NB4 (cell line): ENCODE data around the gene CHN1.

ENCODE experiments used
- MYC ChIP-seq: IDR thresholded peaks from 2 replicates; pipeline ENCODE4 v1.6.1; 2011; ENCODE audit warnings: low read depth, low read length
- TF ChIP-seq, protein P1 (sequence below): IDR thresholded peaks from one replicate; pipeline ENCODE4 v1.5.1; 2012; ENCODE audit warnings: low read depth, low read length

DNA sequence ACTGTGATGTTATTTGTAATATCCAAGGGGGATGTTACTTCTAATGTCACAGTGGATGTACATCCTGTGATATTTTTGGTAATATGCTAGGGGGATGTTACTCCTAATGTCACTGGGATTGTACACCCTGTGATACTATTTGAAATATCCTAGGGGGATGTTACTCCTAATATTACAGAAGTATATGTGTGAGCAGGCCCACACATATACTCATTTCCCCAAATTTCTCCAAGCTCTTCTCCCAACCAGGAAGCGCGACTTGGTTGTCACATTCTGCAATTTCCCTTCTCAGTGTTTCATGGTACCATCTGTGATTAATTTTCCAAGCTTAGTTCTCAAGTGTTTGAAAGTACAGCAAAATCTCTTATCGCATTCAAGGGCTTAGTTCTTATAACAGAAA, 29.5 kb upstream of the CHN1 start:
- TF ChIP-seq, protein P1, sequence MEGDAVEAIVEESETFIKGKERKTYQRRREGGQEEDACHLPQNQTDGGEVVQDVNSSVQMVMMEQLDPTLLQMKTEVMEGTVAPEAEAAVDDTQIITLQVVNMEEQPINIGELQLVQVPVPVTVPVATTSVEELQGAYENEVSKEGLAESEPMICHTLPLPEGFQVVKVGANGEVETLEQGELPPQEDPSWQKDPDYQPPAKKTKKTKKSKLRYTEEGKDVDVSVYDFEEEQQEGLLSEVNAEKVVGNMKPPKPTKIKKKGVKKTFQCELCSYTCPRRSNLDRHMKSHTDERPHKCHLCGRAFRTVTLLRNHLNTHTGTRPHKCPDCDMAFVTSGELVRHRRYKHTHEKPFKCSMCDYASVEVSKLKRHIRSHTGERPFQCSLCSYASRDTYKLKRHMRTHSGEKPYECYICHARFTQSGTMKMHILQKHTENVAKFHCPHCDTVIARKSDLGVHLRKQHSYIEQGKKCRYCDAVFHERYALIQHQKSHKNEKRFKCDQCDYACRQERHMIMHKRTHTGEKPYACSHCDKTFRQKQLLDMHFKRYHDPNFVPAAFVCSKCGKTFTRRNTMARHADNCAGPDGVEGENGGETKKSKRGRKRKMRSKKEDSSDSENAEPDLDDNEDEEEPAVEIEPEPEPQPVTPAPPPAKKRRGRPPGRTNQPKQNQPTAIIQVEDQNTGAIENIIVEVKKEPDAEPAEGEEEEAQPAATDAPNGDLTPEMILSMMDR, result no peak
- TF ChIP-seq MYC, result no peak
